KMS-11 (cell line): ENCODE results near the gene OR51B5.

Experiments used
- H2AFZ ChIP-seq: fragments of 200-600 bp; sonication (generic); 2 replicates; pipeline ENCODE4 v1.6.1; 2016; ENCODE audit warnings: antibody characterized with exemption, mixed run types, low read depth
- H3K27ac ChIP-seq: fragments of 200-600 bp; sonication (generic); 2 replicates; pipeline ENCODE4 v1.6.1; 2016; ENCODE audit warnings: mild to moderate bottlenecking, mixed run types
- H3K27me3 ChIP-seq: fragments of 200-600 bp; sonication (generic); 2 replicates; pipeline ENCODE4 v1.6.1; 2017; ENCODE audit warnings: mild to moderate bottlenecking, low read depth, mixed run types, moderate library complexity; ENCODE audit not compliant: insufficient read depth
- H3K36me3 ChIP-seq: fragments of 200-600 bp; sonication (generic); 2 replicates; pipeline ENCODE4 v1.6.1; 2017; ENCODE audit warnings: mild to moderate bottlenecking, mixed run types; ENCODE audit not compliant: insufficient read depth
- H3K4me1 ChIP-seq: fragments of 200-600 bp; sonication (generic); 2 replicates; pipeline ENCODE4 v1.6.1; 2016; ENCODE audit warnings: mild to moderate bottlenecking, low read depth, mixed run types; ENCODE audit not compliant: poor library complexity, severe bottlenecking
- H3K4me2 ChIP-seq: fragments of 200-600 bp; sonication (generic); 2 replicates; pipeline ENCODE4 v1.7.0; 2016; ENCODE audit warnings: mild to moderate bottlenecking, mixed run types
- H3K4me3 ChIP-seq: fragments of 200-600 bp; sonication (generic); IDR thresholded peaks from 2 replicates; pipeline ENCODE4 v1.6.1; 2017; ENCODE audit warnings: low read depth, low read length, mixed read lengths; ENCODE audit not compliant: insufficient read depth
- H3K79me2 ChIP-seq: fragments of 200-600 bp; sonication (generic); 2 replicates; pipeline ENCODE4 v1.6.1; 2016; ENCODE audit warnings: low read depth, mixed run types; ENCODE audit not compliant: insufficient read depth
- H3K9ac ChIP-seq: fragments of 200-600 bp; sonication (generic); 2 replicates; pipeline ENCODE4 v1.6.1; 2016; ENCODE audit warnings: mild to moderate bottlenecking, mixed run types
- H4K20me1 ChIP-seq: fragments of 200-600 bp; sonication (generic); 2 replicates; pipeline ENCODE4 v1.6.1; 2016; ENCODE audit warnings: mild to moderate bottlenecking, mixed run types; ENCODE audit not compliant: insufficient read depth
- CTCF ChIP-seq: fragments of 200-600 bp; sonication (generic); conservative IDR thresholded peaks from 2 replicates; pipeline ENCODE4 v1.6.1; 2017; ENCODE audit warnings: low read depth, mild to moderate bottlenecking, antibody characterized with exemption, low read length, moderate library complexity, mixed read lengths

Gene OR51B5

DNA sequence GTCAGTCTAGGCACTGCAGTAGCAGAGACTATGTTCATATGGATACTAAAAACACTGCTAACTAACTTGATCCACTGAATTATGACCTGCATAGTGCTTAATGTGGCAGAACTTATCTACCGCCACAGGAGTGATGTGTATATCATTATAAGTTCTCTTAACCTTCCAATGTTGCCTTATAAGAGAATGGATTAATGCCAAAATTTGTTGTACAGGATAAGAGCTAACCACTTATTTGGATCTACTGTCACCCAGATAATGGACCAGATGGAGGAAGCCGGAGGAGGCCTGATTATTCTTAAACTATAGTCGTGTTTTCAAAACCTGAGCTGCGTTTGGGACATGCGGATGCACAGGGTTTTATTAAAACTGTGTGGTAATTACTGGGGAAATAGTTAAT is 39.7 kb downstream of the OR51B5 start:
- no peak overlapping the region for H3K4me2 ChIP-seq
- no peak for TF ChIP-seq CTCF

DNA sequence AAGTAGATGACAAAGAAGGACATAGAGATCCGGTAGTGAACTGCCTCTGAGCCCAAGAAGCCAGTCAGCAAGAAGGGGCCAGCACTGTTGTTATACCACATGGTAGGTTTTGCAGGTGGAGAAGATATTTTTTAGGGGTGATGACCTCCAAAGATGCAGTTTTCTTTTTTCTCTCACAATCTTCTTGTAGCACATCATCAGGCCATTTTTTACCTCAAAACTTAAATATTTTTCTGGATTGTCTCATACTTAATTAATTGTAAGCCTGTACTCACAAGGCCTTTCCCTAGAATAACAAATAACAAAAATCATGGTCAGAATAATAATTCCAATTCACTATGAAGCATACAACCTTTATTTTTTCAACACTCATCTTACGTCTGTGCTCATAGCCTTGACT is 41.5 kb downstream of the OR51B5 start, which contains the start of gene OR51B4:
Gene OR51B4, minus strand, starts transcription at position 101 of the 400 bp plus-strand sequence. Its CDS starts 0 bp downstream, at position 101.
- H2AFZ ChIP-seq = no peak within 1 kb of the TSS
- H3K9ac ChIP-seq = no peak within 1 kb of the TSS
- H3K27ac ChIP-seq = no peak within 1 kb of the TSS
- H3K4me1 ChIP-seq = no peaks in the 10 kb centered on the region
- no peaks in the 10 kb centered on the region for H3K79me2 ChIP-seq
- no peaks in the 10 kb centered on the region for H4K20me1 ChIP-seq
- H3K4me3 ChIP-seq = no peak within 1 kb of the TSS
- no peak within 1 kb of the TSS for H3K4me2 ChIP-seq
- no peaks in the 10 kb centered on the region for H3K36me3 ChIP-seq
- no peaks in the 10 kb centered on the region for H3K27me3 ChIP-seq
- TF ChIP-seq CTCF = no peak

More for the DNA sequence above, 39.7 kb downstream of the OR51B5 start:
- H3K4me3 ChIP-seq = no peak overlapping the region
- H3K4me1 ChIP-seq = no peaks in the 10 kb centered on the region
- H4K20me1 ChIP-seq = no peaks in the 10 kb centered on the region
- no peak overlapping the region for H2AFZ ChIP-seq
- no peaks in the 10 kb centered on the region for H3K36me3 ChIP-seq
- H3K27me3 ChIP-seq = no peaks in the 10 kb centered on the region
- no peaks in the 10 kb centered on the region for H3K79me2 ChIP-seq
- no peak overlapping the region for H3K9ac ChIP-seq
- no peak overlapping the region for H3K27ac ChIP-seq

DNA sequence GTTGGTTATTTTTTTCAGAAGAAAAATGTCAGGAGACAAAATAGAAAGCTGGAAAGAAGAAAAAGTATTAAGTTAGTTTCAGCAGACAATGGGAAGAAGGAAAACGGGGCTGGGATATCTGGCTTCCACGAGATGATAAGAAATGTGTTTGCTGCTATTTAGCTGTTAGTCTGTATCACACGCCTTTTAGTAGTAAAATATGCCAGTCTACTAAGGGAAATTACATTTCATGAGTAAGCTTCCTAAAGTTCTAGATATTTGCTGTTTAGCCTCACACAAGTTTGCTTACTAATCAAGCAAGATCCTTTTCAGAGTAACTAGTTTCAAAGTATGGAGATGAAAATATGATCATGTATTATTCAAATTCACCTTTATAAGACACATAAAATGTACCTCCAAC is 43.1 kb downstream of the OR51B5 start:
- H3K27me3 ChIP-seq = no peaks in the 10 kb centered on the region
- H3K79me2 ChIP-seq = no peaks in the 10 kb centered on the region
- H3K9ac ChIP-seq = no peak overlapping the region
- no peak overlapping the region for H3K27ac ChIP-seq
- no peaks in the 10 kb centered on the region for H3K36me3 ChIP-seq
- no peak overlapping the region for H2AFZ ChIP-seq
- no peaks in the 10 kb centered on the region for H4K20me1 ChIP-seq
- no peak for TF ChIP-seq CTCF
- H3K4me1 ChIP-seq = no peaks in the 10 kb centered on the region
- H3K4me3 ChIP-seq = no peak overlapping the region
- no peak overlapping the region for H3K4me2 ChIP-seq

- H2AFZ ChIP-seq = no peak overlapping the region
- no peak overlapping the region for H3K9ac ChIP-seq
These were observed 44.9 kb downstream of the OR51B5 start for GRCh38 chr11:5298451-5298850.

More at GRCh38 chr11:5298451-5298850, 44.9 kb downstream of the OR51B5 start:
- Histone ChIP-seq H3K27ac (no peak overlapping the region), H3K36me3 (no peaks in the 10 kb centered on the region), H3K4me2 (no peak overlapping the region), H3K79me2 (no peaks in the 10 kb centered on the region), H4K20me1 (no peaks in the 10 kb centered on the region), H3K4me3 (no peak overlapping the region), H3K4me1 (no peaks in the 10 kb centered on the region), H3K27me3 (no peaks in the 10 kb centered on the region)
- no peak for TF ChIP-seq CTCF
